Bone marrow (tissue), 2 donors: Measurements from ENCODE around the gene KCNC3.

Experiments used
- DNase-seq, 2 donors: peaks; one replicate each; lab custom pipeline; 2025; lab: John Stamatoyannopoulos, UW

Gene KCNC3

GRCh38 chr19:50327461-50328223, 1.5 kb downstream of the KCNC3 start:
- no peak for DNase-seq

GRCh38 chr19:50327013-50327412, 2.2 kb downstream of the KCNC3 start:
- DNase-seq = no peak

GRCh38 chr19:50326101-50326664, 3.0 kb downstream of the KCNC3 start:
- no peak for DNase-seq

DNA sequence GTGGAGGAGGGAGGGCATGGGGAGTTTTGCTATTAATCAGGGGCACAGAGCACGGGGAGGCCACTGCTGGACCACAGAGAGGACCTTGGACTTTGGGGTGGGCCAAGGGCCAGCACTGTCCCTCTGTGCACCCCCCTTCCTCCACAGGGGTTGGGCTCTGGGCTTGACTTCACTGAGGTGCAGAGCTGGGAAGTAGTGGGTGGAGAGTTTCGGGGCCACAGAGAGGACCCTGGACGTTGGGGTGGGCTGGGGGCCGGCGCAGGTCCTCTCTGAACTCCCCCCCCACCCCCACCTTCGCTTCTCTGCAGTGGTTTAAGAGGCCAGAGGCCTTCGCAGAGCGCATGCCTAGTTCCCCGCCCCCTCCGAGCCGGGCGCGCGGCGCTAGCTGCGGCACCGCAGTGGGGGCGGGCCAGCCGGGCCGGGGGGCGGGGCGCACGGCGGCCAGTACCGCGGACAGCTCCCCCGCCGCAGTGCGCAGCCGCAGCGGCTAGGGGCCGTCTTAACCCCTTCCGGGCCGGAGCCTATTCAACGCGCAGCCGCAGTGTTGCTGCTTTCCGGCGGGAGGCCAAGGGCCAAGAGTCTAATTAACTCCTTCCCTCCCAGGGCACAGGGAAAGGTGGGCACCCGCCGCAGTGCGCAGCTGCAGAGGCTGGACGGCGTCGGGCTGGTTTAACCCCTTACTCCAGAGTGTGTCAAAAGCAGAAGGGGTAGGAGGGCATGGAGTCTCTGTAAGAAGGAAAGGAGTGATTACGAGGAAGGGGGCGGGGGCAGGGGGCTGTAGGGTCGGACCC, 3.7 kb downstream of the KCNC3 start:
- DNase-seq = peak in 1 of 2 donors; percentile 23

GRCh38 chr19:50324331-50324730, 4.8 kb downstream of the KCNC3 start:
- no peak for DNase-seq

- no peak for DNase-seq
These were observed 5.4 kb downstream of the KCNC3 start for GRCh38 chr19:50323782-50324133.

DNA sequence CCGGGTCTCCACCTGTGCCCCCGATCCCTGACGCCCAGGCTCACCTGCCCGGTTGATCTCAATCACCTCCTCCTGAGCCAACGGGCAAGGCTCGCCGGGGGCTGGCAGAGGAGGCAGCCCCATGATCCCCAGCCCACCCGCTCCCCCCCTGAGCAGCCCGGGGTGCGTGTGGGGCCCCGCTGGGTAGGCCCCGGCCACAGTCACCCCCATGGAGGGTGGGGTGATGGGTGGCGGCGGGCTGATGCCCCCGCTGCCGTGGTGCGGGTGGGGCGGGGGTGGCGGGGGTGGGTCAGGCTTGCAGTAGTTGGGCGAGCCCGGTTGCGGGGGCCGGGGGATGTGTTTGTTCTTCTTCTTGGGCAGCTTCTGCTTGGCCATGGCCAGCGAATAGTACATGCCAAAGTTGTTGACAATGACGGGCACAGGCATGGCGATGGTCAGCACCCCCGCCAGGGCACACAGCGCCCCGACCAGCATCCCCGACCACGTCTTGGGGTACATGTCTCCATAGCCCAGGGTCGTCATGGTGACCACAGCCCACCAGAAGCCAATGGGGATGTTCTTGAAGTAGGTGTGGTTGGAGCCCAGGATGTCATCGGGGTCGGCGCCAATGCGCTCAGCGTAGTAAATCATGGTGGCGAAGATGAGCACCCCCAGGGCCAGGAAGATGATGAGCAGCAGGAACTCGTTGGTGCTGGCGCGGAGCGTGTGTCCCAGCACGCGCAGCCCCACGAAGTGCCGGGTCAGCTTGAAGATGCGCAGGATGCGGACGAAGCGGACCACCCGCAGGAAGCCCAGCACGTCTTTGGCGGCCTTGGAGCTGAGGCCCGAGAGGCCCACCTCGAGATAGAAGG, 6.0 kb downstream of the KCNC3 start:
- no peak for DNase-seq

DNA sequence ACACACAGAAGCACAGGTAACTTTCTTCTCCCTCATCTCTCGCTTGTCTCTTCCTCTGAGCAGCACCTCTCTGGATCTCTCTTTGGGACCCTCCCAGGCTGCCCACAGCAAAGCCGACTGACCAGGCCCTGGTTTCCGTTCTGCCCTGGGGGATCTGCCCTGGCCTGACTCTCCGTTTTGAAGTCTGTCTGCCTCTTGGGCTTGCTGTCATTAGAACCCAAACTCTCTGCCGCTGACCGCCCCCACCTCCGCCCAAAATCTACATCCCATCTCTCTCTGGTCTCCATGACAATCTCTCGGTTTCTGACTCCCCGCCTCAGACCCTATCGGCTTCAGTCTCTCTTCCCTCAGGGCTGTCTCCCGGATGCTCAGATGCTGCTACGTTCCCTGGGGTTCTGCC, 6.9 kb downstream of the KCNC3 start:
- DNase-seq = no peak

DNA sequence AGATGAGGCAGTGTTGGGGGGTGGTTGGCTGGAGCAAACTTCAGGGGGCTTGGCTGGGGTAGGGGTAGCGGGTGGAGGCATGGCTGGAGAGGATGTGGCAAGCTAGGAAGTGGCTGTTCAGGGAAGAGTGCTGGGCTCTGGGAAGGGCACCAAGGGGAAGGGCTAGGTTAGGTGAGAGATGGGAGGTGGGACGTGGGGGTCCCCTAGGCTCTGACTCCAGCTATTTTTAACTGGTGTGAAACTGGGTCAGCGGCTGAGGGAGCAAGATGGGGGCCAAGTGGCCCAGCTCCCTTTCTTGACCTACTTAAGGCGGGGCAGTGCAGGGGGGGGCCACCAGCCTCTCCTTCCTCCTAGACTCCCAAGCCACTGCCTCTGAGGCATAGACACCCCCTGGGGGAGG, 7.3 kb downstream of the KCNC3 start:
- no peak for DNase-seq

DNA sequence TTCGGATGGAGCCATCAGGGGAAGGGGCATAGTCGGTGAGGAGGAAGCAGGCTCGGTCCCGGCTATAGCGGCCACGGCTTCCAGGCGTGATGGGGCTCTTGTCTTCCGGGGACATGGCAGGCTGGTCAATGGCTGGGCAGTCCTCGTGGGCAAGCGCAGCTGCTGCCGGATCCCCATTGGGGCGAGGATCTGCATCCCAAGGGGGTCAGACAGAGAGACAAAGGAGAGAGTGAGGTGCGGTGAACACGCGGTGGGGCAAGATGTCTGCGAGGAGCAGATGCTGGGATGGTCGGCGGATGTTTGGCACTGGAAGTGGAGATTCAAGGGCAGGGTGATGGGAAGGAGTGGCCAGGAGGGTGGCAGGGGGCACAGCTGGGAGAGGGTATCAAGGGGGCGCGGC, 8.6 kb downstream of the KCNC3 start:
- DNase-seq = no peak

- no peak for DNase-seq
These were observed 9.1 kb downstream of the KCNC3 start for GRCh38 chr19:50320051-50320450.

DNA sequence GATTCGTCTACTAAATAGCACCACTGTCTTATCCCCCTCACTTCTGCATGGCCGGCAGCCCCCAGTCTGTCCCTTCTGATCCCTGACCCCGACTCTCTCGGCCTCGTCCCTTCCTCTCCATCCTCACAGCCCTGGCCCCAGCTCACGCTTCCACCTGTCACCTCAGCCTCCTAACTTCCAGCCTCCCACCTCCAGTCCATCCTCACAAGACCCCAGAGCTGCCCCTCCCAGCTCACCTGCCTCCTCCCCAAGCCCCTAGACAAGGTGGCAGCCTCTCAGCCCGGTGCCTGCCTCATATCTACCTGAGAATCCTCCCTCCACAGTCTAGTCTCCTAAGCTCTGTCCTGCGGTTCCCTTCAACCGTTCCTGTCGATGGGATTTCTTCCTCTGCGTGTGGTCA, 10.0 kb downstream of the KCNC3 start:
- no peak for DNase-seq

- no peak for DNase-seq
These were observed 10.7 kb downstream of the KCNC3 start for GRCh38 chr19:50318438-50318837.

DNA sequence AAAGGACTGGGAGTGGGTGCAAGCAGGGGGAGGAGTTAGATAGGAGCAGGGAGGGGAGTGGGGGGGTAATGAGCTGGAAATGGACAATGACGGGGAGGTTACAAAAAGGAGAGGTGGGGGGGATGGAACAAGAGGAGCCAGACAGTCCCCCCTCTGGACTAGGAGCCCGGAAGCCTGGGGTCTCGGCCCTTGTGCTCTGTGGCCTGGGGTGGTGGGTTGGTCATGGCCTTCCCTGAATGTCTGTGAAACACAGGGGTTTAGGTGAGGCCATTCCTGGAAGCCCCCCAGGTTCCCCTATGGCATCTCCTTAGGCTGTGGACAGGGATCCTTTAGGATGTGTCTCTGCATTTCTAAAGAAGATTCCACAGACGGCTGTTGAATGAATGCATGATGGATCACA, 12.1 kb downstream of the KCNC3 start:
- DNase-seq = no peak

GRCh38 chr19:50315773-50316448, 13.3 kb downstream of the KCNC3 start:
- DNase-seq = no peak

- no peak for DNase-seq
These were observed 14.2 kb downstream of the KCNC3 start for GRCh38 chr19:50314724-50315708.

DNA sequence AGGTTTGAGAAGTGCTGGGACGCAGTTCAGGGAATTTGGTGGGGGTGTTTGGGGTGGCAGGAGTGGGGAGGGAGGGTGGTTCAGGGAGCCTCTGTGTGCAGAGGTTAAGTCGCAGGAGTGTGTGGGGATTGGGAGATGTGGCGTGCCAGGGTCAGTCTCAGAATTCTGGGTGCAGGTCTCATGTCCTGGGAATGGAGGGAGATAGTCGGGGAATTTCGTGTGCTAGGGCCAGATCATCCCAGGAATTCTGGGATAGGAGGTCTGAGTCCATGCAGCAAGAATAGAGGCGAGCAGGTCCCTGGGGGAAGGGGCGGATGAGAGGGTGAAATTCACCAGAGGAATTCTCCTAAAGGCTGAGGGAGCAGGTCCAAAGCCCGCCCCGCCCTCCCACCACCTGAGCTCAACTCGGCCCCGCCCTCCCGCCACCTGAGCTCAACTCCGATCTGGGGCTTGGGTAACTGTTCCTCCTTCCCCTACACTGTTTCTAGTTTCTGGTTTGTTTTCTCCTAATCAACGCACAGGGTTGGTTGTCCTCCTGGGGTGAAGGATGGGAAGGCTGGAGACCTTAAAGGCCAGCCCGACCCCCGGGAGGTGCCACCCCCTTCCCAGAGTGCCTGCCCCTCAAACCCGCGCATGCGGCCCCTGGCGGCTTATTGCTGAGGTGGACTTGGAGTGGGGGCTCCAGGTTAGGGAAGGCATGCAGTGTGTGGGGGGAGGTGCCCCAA, 15.2 kb downstream of the KCNC3 start:
- DNase-seq = no peak

- no peak for DNase-seq
These were observed 16.0 kb downstream of the KCNC3 start for GRCh38 chr19:50312967-50313811.
